HG03378 (cell line): ENCODE data around the gene MCCC2.
"Not testable (repeated sequence)": the region's sequence is repeated elsewhere in the genome, so short reads cannot be mapped to it uniquely, and the experiment has no call there.

ENCODE experiments used
- ATAC-seq: cut with Tn5 transposase; IDR thresholded peaks from one replicate; pipeline ENCODE4 v1.9.1; 2021; ENCODE audit warnings: mild to moderate bottlenecking, moderate library complexity; ENCODE audit not compliant: unreplicated experiment

MCCC2 gene

GRCh38 chr5:71658916-71659662 lies 71.9 kb downstream of the MCCC2 start:
- ATAC-seq = no peak

- no peak for ATAC-seq
Measured at GRCh38 chr5:71662381-71662780, 75.2 kb downstream of the MCCC2 start.

GRCh38 chr5:71663191-71663969 lies 76.2 kb downstream of the MCCC2 start:
- ATAC-seq = no peak

- ATAC-seq = not testable (repeated sequence)
Measured at GRCh38 chr5:71664615-71665014, 77.5 kb downstream of the MCCC2 start.

GRCh38 chr5:71666321-71666720 lies 79.2 kb downstream of the MCCC2 start:
- no peak for ATAC-seq

GRCh38 chr5:71677977-71678376 lies 90.8 kb downstream of the MCCC2 start:
- no peak for ATAC-seq

GRCh38 chr5:71679714-71680113 lies 92.6 kb downstream of the MCCC2 start:
- no peak for ATAC-seq

GRCh38 chr5:71680510-71680909 lies 93.4 kb downstream of the MCCC2 start:
- ATAC-seq = no peak

GRCh38 chr5:71681296-71681695 lies 94.2 kb downstream of the MCCC2 start:
- no peak for ATAC-seq

- no peak for ATAC-seq
Measured at GRCh38 chr5:71684309-71684708, 97.2 kb downstream of the MCCC2 start.

- no peak for ATAC-seq
Measured at GRCh38 chr5:71693828-71694427, 106.8 kb downstream of the MCCC2 start.

- no peak for ATAC-seq
Measured at GRCh38 chr5:71695071-71695470, 107.9 kb downstream of the MCCC2 start.

GRCh38 chr5:71695595-71695994 lies 108.5 kb downstream of the MCCC2 start:
- ATAC-seq = no peak

- ATAC-seq = no peak
Measured at GRCh38 chr5:71697967-71698366, 110.8 kb downstream of the MCCC2 start.

- no peak for ATAC-seq
Measured at GRCh38 chr5:71699233-71699632, 112.1 kb downstream of the MCCC2 start.

GRCh38 chr5:71699751-71700150 lies 112.6 kb downstream of the MCCC2 start:
- ATAC-seq = no peak

- no peak for ATAC-seq
Measured at GRCh38 chr5:71700803-71701202, 113.7 kb downstream of the MCCC2 start.

GRCh38 chr5:71701407-71701806 lies 114.3 kb downstream of the MCCC2 start:
- no peak for ATAC-seq

GRCh38 chr5:71703941-71704340 lies 116.8 kb downstream of the MCCC2 start:
- no peak for ATAC-seq

- no peak for ATAC-seq
Measured at GRCh38 chr5:71705421-71705820, 118.3 kb downstream of the MCCC2 start.

- ATAC-seq = no peak
Measured at GRCh38 chr5:71706906-71707305, 119.8 kb downstream of the MCCC2 start.
